Gastroesophageal sphincter (tissue), 3 donors: ENCODE measurements around the gene CDK7.

ENCODE experiments used
- EP300 ChIP-seq: sonication (generic); formaldehyde crosslinking; IDR thresholded peaks from one replicate; pipeline ENCODE4 v1.6.1; 2017; ENCODE audit warnings: antibody characterized with exemption, mild to moderate bottlenecking
- POLR2A ChIP-seq, 2 donors: fragments of 450-650 bp; IDR thresholded peaks; one replicate each; pipeline ENCODE4 v1.6.1; 2017; ENCODE audit warnings: antibody characterized with exemption in 2 of 2, mild to moderate bottlenecking in 2 of 2, moderate library complexity in 1 of 2
- TF ChIP-seq, protein P1 (sequence below), 4 experiments: fragments of 200-600 bp in 2 of 4; fragments of 450-650 bp in 2 of 4; sonication (generic) in 1 of 4; IDR thresholded peaks; one replicate each; pipeline ENCODE4 v1.5.1; 2017 to 2019; ENCODE audit warnings: antibody characterized with exemption in 4 of 4, mild to moderate bottlenecking in 2 of 4, moderate library complexity in 2 of 4

DNA sequence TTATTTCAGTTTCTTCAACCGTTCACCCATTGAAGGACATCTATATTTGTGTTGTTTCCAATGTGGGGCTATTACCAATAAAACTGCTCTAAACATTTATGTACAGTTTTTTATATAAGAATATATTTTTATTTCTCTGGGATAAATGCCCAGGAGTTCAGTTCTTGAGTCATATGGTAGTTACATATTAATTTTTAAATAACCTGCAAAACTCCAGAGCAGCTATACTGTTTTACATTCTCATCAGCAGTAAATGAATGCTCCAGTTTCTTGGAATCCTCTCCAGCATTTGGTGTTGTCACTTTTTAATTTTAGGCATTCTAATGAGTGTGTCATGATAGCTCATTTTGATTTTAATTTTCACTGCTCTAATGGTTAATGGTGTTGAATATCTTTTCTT lies 36.2 kb downstream of the CDK7 start:
- TF ChIP-seq, protein P1, sequence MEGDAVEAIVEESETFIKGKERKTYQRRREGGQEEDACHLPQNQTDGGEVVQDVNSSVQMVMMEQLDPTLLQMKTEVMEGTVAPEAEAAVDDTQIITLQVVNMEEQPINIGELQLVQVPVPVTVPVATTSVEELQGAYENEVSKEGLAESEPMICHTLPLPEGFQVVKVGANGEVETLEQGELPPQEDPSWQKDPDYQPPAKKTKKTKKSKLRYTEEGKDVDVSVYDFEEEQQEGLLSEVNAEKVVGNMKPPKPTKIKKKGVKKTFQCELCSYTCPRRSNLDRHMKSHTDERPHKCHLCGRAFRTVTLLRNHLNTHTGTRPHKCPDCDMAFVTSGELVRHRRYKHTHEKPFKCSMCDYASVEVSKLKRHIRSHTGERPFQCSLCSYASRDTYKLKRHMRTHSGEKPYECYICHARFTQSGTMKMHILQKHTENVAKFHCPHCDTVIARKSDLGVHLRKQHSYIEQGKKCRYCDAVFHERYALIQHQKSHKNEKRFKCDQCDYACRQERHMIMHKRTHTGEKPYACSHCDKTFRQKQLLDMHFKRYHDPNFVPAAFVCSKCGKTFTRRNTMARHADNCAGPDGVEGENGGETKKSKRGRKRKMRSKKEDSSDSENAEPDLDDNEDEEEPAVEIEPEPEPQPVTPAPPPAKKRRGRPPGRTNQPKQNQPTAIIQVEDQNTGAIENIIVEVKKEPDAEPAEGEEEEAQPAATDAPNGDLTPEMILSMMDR (IDR thresholded peaks at IDR 0.05): no peak
- TF ChIP-seq POLR2A (IDR thresholded peaks at IDR 0.05) (no peak), EP300 (no peak)
